ENCODE data around the gene SLC32A1. TPM values are rescaled to one million over a fixed set of nuclear protein-coding genes. Genes with fewer than 3 reads are reported as not detected.
A peak's percentile ranks its signal among the peaks of the same experiment; 100 is the strongest.

The SLC32A1 gene
- total RNA-seq, 1 donor from 2014 or later = 0.04 TPM

DNA sequence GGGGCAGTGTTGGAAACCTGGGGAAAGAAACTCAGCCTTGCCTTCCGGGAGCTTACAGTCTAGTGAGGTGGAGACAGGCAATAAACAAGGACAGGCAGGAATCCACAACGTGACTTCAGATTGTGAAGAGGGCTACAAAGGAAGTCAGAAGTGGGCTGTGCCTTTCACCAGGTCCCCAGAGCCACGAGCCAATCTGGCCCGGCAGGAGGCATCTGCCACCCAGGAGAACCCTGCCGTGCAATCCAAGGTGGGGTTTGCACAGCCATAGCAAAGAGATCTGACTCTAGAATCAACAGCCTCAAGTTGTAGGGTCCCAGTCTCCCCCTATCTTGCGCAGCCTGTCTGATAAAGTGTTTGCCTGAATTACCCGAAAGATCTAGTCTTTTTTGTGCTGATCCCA, 5.5 kb downstream of the SLC32A1 start:
- H3K4me3 ChIP-seq = no peak overlapping the region
- peaks cover 40% of the 10 kb centered on the region for H3K4me1 Mint-ChIP-seq
- peak overlapping the region; percentile 58 for H3K4me2 ChIP-seq
- no peaks in the 10 kb centered on the region for H3K36me3 ChIP-seq
- peaks cover 6% of the 10 kb centered on the region for H3K9me3 Mint-ChIP-seq
- no peak overlapping the region for H3K27ac Mint-ChIP-seq
- no peak overlapping the region for H3K9ac ChIP-seq
- H3K27ac ChIP-seq = no peak overlapping the region
- H3K27me3 ChIP-seq = peaks cover 100% of the 10 kb centered on the region
- peaks cover 11% of the 10 kb centered on the region for H3K4me1 ChIP-seq
- TF ChIP-seq EZH2phosphoT487 (IDR thresholded peaks at IDR 0.05) (no peak), EZH2 (IDR thresholded peaks at IDR 0.05) (no peak)
- TF ChIP-seq, protein P1, sequence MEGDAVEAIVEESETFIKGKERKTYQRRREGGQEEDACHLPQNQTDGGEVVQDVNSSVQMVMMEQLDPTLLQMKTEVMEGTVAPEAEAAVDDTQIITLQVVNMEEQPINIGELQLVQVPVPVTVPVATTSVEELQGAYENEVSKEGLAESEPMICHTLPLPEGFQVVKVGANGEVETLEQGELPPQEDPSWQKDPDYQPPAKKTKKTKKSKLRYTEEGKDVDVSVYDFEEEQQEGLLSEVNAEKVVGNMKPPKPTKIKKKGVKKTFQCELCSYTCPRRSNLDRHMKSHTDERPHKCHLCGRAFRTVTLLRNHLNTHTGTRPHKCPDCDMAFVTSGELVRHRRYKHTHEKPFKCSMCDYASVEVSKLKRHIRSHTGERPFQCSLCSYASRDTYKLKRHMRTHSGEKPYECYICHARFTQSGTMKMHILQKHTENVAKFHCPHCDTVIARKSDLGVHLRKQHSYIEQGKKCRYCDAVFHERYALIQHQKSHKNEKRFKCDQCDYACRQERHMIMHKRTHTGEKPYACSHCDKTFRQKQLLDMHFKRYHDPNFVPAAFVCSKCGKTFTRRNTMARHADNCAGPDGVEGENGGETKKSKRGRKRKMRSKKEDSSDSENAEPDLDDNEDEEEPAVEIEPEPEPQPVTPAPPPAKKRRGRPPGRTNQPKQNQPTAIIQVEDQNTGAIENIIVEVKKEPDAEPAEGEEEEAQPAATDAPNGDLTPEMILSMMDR (IDR thresholded peaks at IDR 0.05) = no peak
- H3K79me2 ChIP-seq (ENCODE audit: low read depth) = no peaks in the 10 kb centered on the region
- H4K20me1 ChIP-seq (ENCODE audit: low read depth) = peaks cover 54% of the 10 kb centered on the region
- no peaks in the 10 kb centered on the region for H3K36me3 Mint-ChIP-seq
- no peaks in the 10 kb centered on the region for H3K9me3 ChIP-seq (ENCODE audit: low read depth)
- peak overlapping the region; percentile 49 for H3K4me3 Mint-ChIP-seq
- peaks cover 88% of the 10 kb centered on the region for H3K27me3 Mint-ChIP-seq (ENCODE audit: insufficient read depth, low read depth)
- no peak for DNase-seq (ENCODE audit: low spot score)
- H2AFZ ChIP-seq (replicated peaks) = no peak overlapping the region
- H3F3A ChIP-seq (ENCODE audit: low read depth) = peaks cover 19% of the 10 kb centered on the region

DNA sequence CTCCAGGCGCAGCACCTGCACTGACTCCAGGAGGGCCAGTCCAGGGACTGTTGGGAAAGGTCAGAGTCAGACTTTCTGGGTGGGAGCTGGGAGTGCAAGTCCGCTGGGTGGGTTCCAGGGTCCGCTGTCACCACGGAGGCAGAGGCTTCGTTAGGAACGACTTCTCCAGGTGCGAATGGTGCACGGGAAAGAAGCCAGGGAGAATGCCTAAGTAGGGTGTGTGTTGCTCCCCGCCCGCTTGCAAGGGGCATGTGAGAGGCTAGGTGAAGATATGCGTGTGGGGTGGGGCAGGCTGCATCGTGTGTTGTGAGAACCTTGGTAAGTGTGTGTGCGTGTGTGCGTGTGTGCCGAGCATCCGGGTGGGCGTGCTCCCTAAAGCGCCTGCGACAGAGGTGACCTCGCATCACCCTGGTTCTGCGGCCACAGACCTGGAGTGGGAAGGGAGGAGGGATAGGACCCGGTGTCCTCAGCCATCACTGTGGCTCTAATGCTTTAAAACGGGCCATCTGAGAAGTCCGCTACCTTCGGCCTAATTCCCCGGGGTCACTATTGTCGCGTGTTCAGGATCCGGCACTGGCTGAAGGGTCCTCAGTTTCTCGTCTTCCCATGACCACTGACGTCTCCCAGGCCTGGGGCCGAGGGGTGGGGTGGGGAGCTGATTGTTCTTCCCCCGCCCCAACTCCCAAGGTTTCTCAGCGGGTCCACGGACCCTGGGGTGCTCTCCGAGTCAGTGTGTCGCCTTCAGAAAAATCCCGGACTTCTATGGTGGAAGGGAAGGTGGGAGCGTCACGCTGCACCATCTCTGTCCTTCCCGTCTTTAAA, 6.1 kb downstream of the SLC32A1 start:
- peak overlapping the region; percentile 79 for H3K4me2 ChIP-seq
- peaks cover 36% of the 10 kb centered on the region for H3K4me1 Mint-ChIP-seq
- H3K4me3 ChIP-seq = peak overlapping the region; percentile 34

DNA sequence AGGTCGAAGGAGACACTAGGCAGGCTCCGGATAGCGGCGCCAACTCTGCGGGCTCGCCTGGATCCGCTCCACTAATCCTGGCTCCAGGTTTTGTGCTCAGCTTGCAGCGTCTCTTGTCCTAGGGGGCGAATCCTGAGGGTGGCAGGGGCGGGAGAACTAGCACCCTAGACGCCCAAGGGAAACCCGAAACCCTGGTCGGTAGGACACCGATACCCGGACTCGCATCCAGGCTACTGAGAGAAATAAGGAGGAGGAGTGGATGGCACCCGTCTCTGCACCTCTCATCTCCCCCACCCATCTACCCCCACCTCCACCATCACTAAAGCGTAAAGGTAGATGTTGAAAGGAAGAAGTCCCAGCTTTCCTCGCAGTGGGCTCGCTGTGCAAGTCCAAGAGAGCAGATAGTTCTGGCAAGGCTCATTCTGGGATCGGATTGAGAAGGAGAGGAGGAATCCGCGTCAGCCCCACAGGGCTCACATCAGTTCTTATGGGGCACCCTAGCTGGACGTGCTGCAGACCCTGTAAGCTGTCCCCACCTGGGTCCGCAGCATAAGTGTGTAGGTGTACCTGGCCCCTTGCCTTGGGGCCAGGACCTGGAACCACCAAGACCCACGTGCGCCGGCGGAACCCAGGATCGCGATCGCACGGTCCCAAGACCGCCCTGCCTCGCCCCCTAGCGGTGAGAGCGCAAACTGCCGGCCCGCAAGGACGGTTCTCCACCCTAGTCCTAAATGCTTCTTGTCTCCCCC, 6.9 kb downstream of the SLC32A1 start:
- peaks cover 31% of the 10 kb centered on the region for H3K4me1 Mint-ChIP-seq

More for the DNA sequence above, 6.1 kb downstream of the SLC32A1 start:
- no peaks in the 10 kb centered on the region for H3K36me3 ChIP-seq
- H3K4me3 Mint-ChIP-seq = peak overlapping the region; percentile 80
- peaks cover 6% of the 10 kb centered on the region for H3K9me3 Mint-ChIP-seq
- peaks cover 19% of the 10 kb centered on the region for H3F3A ChIP-seq (ENCODE audit: low read depth)
- no peak for DNase-seq (ENCODE audit: low spot score)
- no peak overlapping the region for H3K27ac Mint-ChIP-seq
- no peak overlapping the region for H3K9ac ChIP-seq
- no peaks in the 10 kb centered on the region for H3K9me3 ChIP-seq (ENCODE audit: low read depth)
- H3K36me3 Mint-ChIP-seq = no peaks in the 10 kb centered on the region
- no peak overlapping the region for H2AFZ ChIP-seq (replicated peaks)
- no peaks in the 10 kb centered on the region for H3K79me2 ChIP-seq (ENCODE audit: low read depth)
- H3K27me3 ChIP-seq = peaks cover 100% of the 10 kb centered on the region
- no peak overlapping the region for H3K27ac ChIP-seq
- H3K27me3 Mint-ChIP-seq (ENCODE audit: insufficient read depth, low read depth) = peaks cover 84% of the 10 kb centered on the region
- H4K20me1 ChIP-seq (ENCODE audit: low read depth) = peaks cover 48% of the 10 kb centered on the region
- H3K4me1 ChIP-seq = peaks cover 11% of the 10 kb centered on the region
- TF ChIP-seq EZH2 (IDR thresholded peaks at IDR 0.05) = peak; percentile 89
- TF ChIP-seq EZH2phosphoT487 (IDR thresholded peaks at IDR 0.05) = peak; percentile 74
- TF ChIP-seq, protein P1 (IDR thresholded peaks at IDR 0.05) = no peak

More for the DNA sequence above, 6.9 kb downstream of the SLC32A1 start:
- H3K36me3 Mint-ChIP-seq = no peaks in the 10 kb centered on the region
- Histone ChIP-seq H3F3A (ENCODE audit: low read depth) (peaks cover 19% of the 10 kb centered on the region), H3K4me3 (peak overlapping the region; percentile 34), H4K20me1 (ENCODE audit: low read depth) (peaks cover 42% of the 10 kb centered on the region), H3K27ac (no peak overlapping the region), H3K9ac (no peak overlapping the region), H3K4me2 (peak overlapping the region; percentile 79), H3K9me3 (ENCODE audit: low read depth) (no peaks in the 10 kb centered on the region), H2AFZ (replicated peaks) (peak overlapping the region; percentile 17), H3K36me3 (no peaks in the 10 kb centered on the region), H3K4me1 (peaks cover 11% of the 10 kb centered on the region), H3K27me3 (peaks cover 100% of the 10 kb centered on the region), H3K79me2 (ENCODE audit: low read depth) (no peaks in the 10 kb centered on the region)
- peak overlapping the region; percentile 80 for H3K4me3 Mint-ChIP-seq
- TF ChIP-seq EZH2 (IDR thresholded peaks at IDR 0.05) = peak; percentile 40
- no peak for TF ChIP-seq EZH2phosphoT487 (IDR thresholded peaks at IDR 0.05)
- TF ChIP-seq, protein P1 (IDR thresholded peaks at IDR 0.05) = peak; percentile 99
- peaks cover 81% of the 10 kb centered on the region for H3K27me3 Mint-ChIP-seq (ENCODE audit: insufficient read depth, low read depth)
- peak; percentile 90 for DNase-seq (ENCODE audit: low spot score)
- H3K27ac Mint-ChIP-seq = no peak overlapping the region
- H3K9me3 Mint-ChIP-seq = peaks cover 6% of the 10 kb centered on the region
